Lower leg skin (tissue), 4 donors: ENCODE measurements around the gene CPVL. TPM values are rescaled to one million over a fixed set of nuclear protein-coding genes. Genes with fewer than 3 reads are reported as not detected.

ENCODE experiments used
- DNase-seq, 2 donors: peaks; one replicate each; pipeline ENCODE4 v3.0.0-alpha.2; 2019; ENCODE audit warnings: low spot score in 2 of 2
- H3K4me3 ChIP-seq: fragments of 200-600 bp; sonication (generic); 2 replicates; pipeline ENCODE4 v1.5.1; 2017; ENCODE audit warnings: mild to moderate bottlenecking, low read depth; ENCODE audit not compliant: poor library complexity, severe bottlenecking
- POLR2A ChIP-seq, 2 donors: fragments of 450-650 bp; IDR thresholded peaks; one replicate each; pipeline ENCODE4 v1.6.1; 2016 to 2017; ENCODE audit warnings: antibody characterized with exemption in 2 of 2, mild to moderate bottlenecking in 1 of 2, moderate library complexity in 1 of 2
- WGBS, 2 donors: methylation state at CpG; one replicate each; pipeline ENCODE4 v1.1.5; 2018; 5-methylcytosine and 5-hydroxymethylcytosine counted together
- intact Hi-C: fragments of 100-400 bp; cut with DNase I; formaldehyde crosslinking; loops from one replicate; pipeline ENCODE4 v1.15.0; 2023; ENCODE audit warnings: low total_unique reads
- total RNA-seq, 4 donors: library from RNA; depleted of rRNA; stranded (reverse); fragments of >200 nt; gene quantifications; one replicate each; pipeline ENCODE4 v1.1.0, GENCODE V29; 2016
- TF ChIP-seq, protein P1 (sequence below), 3 donors: fragments of 450-650 bp; IDR thresholded peaks; one replicate each; pipeline ENCODE4 v1.5.1; 2016; ENCODE audit warnings: antibody characterized with exemption in 3 of 3, mild to moderate bottlenecking in 3 of 3, moderate library complexity in 2 of 3

CPVL gene
- total RNA-seq, 4 donors from 2014 or later = 8.8 to 17.5 (median 12.6) TPM

DNA sequence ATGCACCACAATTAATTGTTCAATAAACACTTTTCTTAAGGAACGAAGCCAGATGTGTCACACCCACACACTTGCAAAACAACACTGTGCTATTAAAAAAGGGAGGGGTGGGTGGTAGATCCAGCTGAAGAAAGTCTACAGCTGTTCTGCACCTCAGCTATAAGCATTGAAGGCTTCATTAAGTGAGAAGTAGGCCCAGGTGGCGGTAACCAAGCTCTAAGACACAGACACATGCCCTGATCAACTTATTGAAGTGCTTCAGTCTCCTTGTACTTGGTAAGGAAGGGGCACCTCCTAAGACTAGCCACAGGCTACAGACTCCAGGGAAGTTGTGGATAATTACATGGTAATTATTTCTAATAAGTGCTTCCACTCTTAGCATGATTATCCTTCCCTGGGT, 4.5 kb upstream of the CPVL start:
- TF ChIP-seq, protein P1, sequence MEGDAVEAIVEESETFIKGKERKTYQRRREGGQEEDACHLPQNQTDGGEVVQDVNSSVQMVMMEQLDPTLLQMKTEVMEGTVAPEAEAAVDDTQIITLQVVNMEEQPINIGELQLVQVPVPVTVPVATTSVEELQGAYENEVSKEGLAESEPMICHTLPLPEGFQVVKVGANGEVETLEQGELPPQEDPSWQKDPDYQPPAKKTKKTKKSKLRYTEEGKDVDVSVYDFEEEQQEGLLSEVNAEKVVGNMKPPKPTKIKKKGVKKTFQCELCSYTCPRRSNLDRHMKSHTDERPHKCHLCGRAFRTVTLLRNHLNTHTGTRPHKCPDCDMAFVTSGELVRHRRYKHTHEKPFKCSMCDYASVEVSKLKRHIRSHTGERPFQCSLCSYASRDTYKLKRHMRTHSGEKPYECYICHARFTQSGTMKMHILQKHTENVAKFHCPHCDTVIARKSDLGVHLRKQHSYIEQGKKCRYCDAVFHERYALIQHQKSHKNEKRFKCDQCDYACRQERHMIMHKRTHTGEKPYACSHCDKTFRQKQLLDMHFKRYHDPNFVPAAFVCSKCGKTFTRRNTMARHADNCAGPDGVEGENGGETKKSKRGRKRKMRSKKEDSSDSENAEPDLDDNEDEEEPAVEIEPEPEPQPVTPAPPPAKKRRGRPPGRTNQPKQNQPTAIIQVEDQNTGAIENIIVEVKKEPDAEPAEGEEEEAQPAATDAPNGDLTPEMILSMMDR (IDR thresholded peaks at IDR 0.05) = no peak
- no peak for TF ChIP-seq POLR2A (IDR thresholded peaks at IDR 0.05)
- 80 to 87% methylated on average over 2 of the region's 2 CpGs for WGBS, 2 donors
- intact Hi-C loops = no loop called here
- no peak for DNase-seq
- no peak overlapping the region for H3K4me3 ChIP-seq

DNA sequence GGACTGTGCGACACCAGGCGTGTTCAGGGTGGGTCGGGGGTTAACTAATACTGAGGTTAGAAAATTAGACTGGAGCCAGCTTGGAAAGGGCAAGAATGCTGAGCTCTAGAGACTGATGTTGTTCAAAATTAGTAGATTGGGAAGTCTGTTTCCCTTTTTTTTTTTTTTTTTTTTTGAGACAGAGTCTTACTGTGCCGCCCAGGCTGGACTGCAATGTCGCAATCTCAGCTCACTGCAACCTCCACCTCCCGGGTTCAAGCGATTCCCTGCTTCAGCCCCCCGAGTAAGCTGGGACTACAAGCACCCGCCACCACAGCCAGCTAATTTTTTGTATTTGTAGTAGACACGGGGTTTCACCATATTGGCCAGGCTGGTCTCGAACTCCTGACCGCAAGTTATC, 2.7 kb upstream of the CPVL start:
- intact Hi-C loops = no loop called here
- no peak overlapping the region for H3K4me3 ChIP-seq
- WGBS, 2 donors = 86 to 91% methylated on average over 12 of the region's 12 CpGs
- TF ChIP-seq, protein P1 (IDR thresholded peaks at IDR 0.05) = no peak
- TF ChIP-seq POLR2A (IDR thresholded peaks at IDR 0.05) = no peak
- no peak for DNase-seq

DNA sequence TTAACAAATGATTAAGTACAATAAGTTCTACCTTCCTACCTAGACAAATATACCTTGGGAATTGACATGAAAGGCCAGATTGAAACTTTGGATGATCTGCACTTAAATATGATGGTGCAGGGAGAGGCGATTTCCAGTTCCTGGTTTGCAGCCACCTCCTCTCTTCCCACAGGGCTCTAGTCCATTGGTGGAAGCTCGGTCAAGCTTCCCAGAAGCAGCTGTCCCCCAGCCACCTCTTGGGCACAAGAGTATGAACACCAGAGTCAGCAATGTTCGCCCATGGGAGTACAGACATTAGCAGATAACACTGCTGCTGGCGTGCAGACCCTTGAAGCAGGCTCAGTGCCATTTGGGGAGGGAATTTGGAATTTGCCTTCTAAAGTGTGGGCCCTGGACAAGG, 1.5 kb upstream of the CPVL start:
- H3K4me3 ChIP-seq = no peak overlapping the region
- intact Hi-C loops = no loop called here
- no peak for TF ChIP-seq POLR2A (IDR thresholded peaks at IDR 0.05)
- TF ChIP-seq, protein P1 (IDR thresholded peaks at IDR 0.05) = no peak
- DNase-seq = no peak
- 80 to 86% methylated on average over 4 of the region's 4 CpGs for WGBS, 2 donors

DNA sequence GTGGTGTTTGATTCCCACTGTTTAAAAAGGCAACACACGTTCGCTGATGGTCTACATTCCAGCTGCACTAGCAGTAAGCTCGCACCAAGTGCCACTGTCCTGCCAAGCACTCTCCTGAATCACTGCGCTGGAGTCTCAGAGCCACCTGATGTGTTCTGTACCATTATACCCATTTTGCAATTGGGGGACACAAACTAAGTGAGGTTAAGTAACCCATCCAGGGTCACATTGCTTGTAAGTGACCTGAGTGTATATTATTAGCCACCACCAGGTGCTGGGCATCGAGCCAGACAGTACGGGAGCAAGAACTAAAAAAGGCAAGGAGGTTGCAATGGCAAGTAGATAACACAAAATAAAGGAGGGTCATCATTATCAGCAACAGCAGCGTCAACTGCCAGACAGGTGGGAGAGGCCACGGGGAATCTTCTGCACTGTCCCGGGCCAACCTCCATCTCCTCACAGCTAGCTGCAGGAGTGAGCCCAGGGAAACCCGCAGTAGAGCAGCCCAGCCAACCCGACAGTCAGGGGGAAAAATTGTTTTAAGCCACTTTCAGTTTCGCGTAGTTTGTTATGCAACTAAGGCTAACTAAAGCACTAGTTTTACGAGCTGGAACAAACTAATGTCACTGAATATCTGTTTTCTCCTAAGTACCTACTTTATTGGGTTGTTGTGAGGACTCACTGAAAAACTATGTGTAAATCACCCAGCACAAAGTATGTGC, 712 bp upstream of the CPVL start:
- H3K4me3 ChIP-seq = no peak overlapping the region
- WGBS, 2 donors = 57 to 59% methylated on average over 14 of the region's 14 CpGs
- DNase-seq = no peak
- intact Hi-C loops = no loop called here
- TF ChIP-seq POLR2A (IDR thresholded peaks at IDR 0.05) = no peak
- TF ChIP-seq, protein P1 (IDR thresholded peaks at IDR 0.05) = no peak

DNA sequence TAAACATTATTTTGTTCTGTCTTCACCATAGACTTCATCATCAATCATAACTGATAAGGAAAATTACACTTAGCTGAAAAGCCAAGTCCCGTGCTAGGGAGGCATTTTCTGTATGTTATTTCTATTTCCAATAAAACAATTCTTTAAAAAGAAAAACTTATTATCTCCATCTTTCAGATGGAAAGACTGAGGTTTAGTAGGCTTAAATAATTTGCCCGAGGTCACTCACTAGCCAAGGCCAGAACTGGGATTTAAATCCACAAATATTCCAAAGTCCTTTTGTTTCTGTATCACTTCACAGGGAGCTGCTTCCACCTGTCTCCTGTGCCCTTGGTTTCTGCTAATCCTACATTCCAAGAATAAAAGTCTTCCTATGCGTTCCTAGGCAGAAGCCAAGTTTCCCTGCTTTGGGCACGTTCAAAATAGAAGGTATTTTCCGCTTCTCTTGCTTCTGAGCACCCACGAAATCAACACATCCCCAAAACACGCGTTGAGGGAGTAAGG, 732 bp downstream of the CPVL start:
- TF ChIP-seq, protein P1 (IDR thresholded peaks at IDR 0.05) = no peak
- TF ChIP-seq POLR2A (IDR thresholded peaks at IDR 0.05) = no peak
- WGBS, 2 donors = 16 to 19% methylated on average over 8 of the region's 8 CpGs
- intact Hi-C loops = no loop called here
- H3K4me3 ChIP-seq = peak overlapping the region; percentile 10
- DNase-seq = no peak

DNA sequence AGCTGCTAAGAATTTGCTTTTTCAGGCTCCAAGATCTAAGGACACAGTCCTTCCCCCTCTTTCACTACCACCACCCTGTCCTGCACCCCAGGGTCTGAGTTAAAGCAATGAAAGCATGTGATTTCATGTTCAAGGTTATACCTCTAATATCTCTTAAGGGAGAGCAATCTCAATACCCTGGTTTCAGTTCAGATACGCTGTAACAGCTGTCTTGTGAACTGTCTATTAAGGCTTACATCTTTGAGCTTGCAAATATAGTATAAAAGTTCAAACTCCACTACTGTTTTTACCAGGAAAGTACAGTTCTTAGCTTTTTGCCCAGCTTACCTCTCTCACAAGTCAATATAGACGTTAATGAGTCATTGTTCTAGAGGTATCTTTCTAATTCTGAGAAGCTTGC, 2.6 kb downstream of the CPVL start:
- intact Hi-C loops = no loop called here
- H3K4me3 ChIP-seq = no peak overlapping the region
- DNase-seq = no peak
- WGBS, 2 donors = 78 to 82% methylated on average over 2 of the region's 2 CpGs
- TF ChIP-seq, protein P1 (IDR thresholded peaks at IDR 0.05) = no peak
- no peak for TF ChIP-seq POLR2A (IDR thresholded peaks at IDR 0.05)
